Prostate gland (tissue), 2 donors: ENCODE measurements around the gene AGFG1.

Source experiments
- CTCF ChIP-seq, 4 experiments: fragments of 200-600 bp in 2 of 4; fragments of 450-650 bp in 2 of 4; sonication (generic) in 2 of 4; IDR thresholded peaks; 1 replicate in 3 of 4; 2 replicates in 1 of 4; pipeline ENCODE4 v1.5.1; 2016 to 2019; ENCODE audit warnings: antibody characterized with exemption in 4 of 4, mild to moderate bottlenecking in 2 of 4, moderate library complexity in 2 of 4
- POLR2A ChIP-seq: fragments of 450-650 bp; IDR thresholded peaks from one replicate; pipeline ENCODE4 v1.6.1; 2016; ENCODE audit warnings: antibody characterized with exemption, mild to moderate bottlenecking
- POLR2AphosphoS5 ChIP-seq: sonication (generic); formaldehyde crosslinking; IDR thresholded peaks from one replicate; pipeline ENCODE4 v1.6.1; 2017; ENCODE audit warnings: antibody characterized with exemption

GRCh38 chr2:227471924-227472264 lies at the start of gene AGFG1:
- peak; percentile 67 for TF ChIP-seq POLR2A
- peak; percentile 94 to 97 (median 96) for TF ChIP-seq CTCF (IDR thresholded peaks at IDR 0.05)
- TF ChIP-seq POLR2AphosphoS5, result peak; percentile 72
